Measurements from ENCODE around the gene PRPSAP2. TPM values are rescaled to one million over a fixed set of nuclear protein-coding genes. Genes with fewer than 3 reads are reported as not detected.

The PRPSAP2 gene
- total RNA-seq, 5 donors from 2014 or later (not counting 1 experiment from before 2014, with no cell fraction given), result 27.4 to 49.6 (median 39.6) TPM

DNA sequence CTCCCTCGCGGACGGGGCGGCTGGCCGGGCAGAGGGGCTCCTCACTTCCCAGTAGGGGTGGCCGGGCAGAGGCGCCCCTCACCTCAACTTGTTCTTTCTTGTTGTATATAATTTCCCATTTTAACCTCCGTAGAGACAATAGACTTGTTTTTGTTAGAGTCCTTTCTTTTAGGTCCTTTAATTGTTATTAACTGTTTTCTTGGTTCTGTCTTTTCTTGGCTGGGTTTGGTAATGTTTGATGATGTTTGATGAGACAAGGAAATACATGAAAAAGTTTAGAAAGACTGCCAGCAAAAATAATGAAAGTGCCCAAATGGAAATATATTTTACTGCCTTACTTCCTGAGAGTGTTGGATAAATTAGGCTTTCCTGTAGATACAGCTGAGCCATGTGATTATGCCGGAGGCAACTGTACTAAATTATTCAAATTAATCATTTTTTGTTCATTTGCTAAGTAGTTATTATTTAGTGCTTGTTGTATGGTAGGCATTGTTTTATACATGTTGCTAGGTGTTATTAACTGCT, 30.9 kb downstream of the PRPSAP2 start:
- Histone ChIP-seq H3K27ac (ENCODE audit: low read length) (no peak overlapping the region), H3K4me3 (ENCODE audit: control insufficient read depth in 1 of 2, extremely low read depth in 1 of 2, low read length in 1 of 2) (no peak overlapping the region), H3K27me3 (replicated peaks in 1 of 2; ENCODE audit: control insufficient read depth in 2 of 2, extremely low read depth in 1 of 2, insufficient read depth in 2 of 2, low read length in 1 of 2) (no peaks in the 10 kb centered on the region), H3K4me1 (ENCODE audit: control insufficient read depth in 1 of 2, extremely low read depth in 1 of 2, insufficient read depth in 2 of 2, low read length in 2 of 2) (no peaks in the 10 kb centered on the region), H3K36me3 (ENCODE audit: control insufficient read depth in 2 of 2, extremely low read depth in 1 of 2, insufficient read depth in 1 of 2, low read length in 1 of 2) (peaks cover 18 to 46% of the 10 kb centered on the region in 2 donors), H3K9me3 (no peaks in the 10 kb centered on the region)
- peak overlapping the region in 1 of 2 donors; percentile 69 for H3K27ac Mint-ChIP-seq
- H3K4me1 Mint-ChIP-seq, result peaks cover 5 to 23% (median 9%) of the 10 kb centered on the region in 3 donors
- no peaks in the 10 kb centered on the region for H3K9me3 Mint-ChIP-seq
- ChIA-PET CTCF (no interaction called here), POLR2A (interaction anchor here in 1 of 2 donors (0.7 kb wide), 1 partner anchor 42 kb away, joined by 3 read pairs; no protein-coding TSS in a partner anchor)
- no peak for DNase-seq
- H3K27me3 Mint-ChIP-seq, result no peaks in the 10 kb centered on the region
- H3K36me3 Mint-ChIP-seq, result peaks cover 49% of the 10 kb centered on the region
- WGBS (ENCODE audit: insufficient coverage), result no CpG with 5 or more reads among the region's 9 CpGs
- H3K4me3 Mint-ChIP-seq, result no peak overlapping the region
- ATAC-seq (replicated peaks in 1 of 4), result no peak

DNA sequence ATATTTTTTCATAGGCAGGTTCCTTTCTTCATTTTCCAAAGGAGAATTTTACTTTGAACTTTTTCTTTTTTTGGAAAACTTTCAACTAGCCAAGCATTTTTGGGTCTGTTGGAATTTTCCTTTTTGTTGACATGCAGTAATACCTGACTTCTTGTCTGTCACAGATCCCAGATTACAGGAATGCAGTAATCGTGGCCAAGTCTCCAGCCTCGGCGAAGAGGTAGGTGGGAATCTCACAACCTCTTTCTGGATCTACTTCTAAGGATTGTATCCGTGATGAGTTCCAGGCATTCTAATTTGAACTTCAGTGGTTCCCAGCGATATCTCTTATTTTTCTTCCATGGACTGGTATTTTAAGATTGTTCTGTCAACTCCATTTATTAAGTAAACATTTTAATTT, 31.7 kb downstream of the PRPSAP2 start:
- no peak for DNase-seq
- Histone ChIP-seq H3K27me3 (replicated peaks in 1 of 2; ENCODE audit: control insufficient read depth in 2 of 2, extremely low read depth in 1 of 2, insufficient read depth in 2 of 2, low read length in 1 of 2) (no peaks in the 10 kb centered on the region), H3K4me1 (ENCODE audit: control insufficient read depth in 1 of 2, extremely low read depth in 1 of 2, insufficient read depth in 2 of 2, low read length in 2 of 2) (no peaks in the 10 kb centered on the region), H3K36me3 (ENCODE audit: control insufficient read depth in 2 of 2, extremely low read depth in 1 of 2, insufficient read depth in 1 of 2, low read length in 1 of 2) (peaks cover 18 to 41% of the 10 kb centered on the region in 2 donors), H3K27ac (ENCODE audit: low read length) (no peak overlapping the region), H3K4me3 (ENCODE audit: control insufficient read depth in 1 of 2, extremely low read depth in 1 of 2, low read length in 1 of 2) (no peak overlapping the region), H3K9me3 (no peaks in the 10 kb centered on the region)
- ChIA-PET CTCF (no interaction called here), POLR2A (interaction anchor here in 1 of 2 donors (0.7 kb wide), 1 partner anchor 41 kb away, joined by 3 read pairs; no protein-coding TSS in a partner anchor)
- no peak overlapping the region for H3K4me3 Mint-ChIP-seq
- no peak for ATAC-seq (replicated peaks in 1 of 4)
- WGBS (ENCODE audit: insufficient coverage), result no CpG with 5 or more reads among the region's 5 CpGs
- peaks cover 5 to 20% (median 9%) of the 10 kb centered on the region in 3 donors for H3K4me1 Mint-ChIP-seq
- H3K36me3 Mint-ChIP-seq, result peaks cover 47% of the 10 kb centered on the region
- no peak overlapping the region for H3K27ac Mint-ChIP-seq
- no peaks in the 10 kb centered on the region for H3K27me3 Mint-ChIP-seq
- no peaks in the 10 kb centered on the region for H3K9me3 Mint-ChIP-seq

DNA sequence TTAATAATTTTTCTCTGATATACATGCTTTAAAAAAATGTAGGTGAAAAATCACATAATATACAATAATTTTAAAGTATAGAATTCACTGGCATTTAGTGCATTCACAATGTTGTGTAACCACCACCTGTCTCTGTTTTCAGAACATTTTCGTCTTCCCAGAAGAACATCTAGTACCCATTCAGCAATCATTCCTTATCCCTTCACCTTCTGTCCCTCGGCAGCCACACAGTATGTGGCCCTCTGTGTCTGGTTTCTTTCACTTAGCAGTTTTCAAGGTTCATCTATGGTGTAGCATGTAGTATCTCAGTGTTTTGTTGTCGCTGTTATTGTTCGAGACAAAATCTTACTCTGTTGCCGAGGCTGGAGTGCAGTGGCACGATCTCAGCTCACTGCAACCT, 33.6 kb downstream of the PRPSAP2 start:
- Histone ChIP-seq H3K36me3 (ENCODE audit: control insufficient read depth in 2 of 2, extremely low read depth in 1 of 2, insufficient read depth in 1 of 2, low read length in 1 of 2) (peaks cover 17 to 43% of the 10 kb centered on the region in 2 donors), H3K27ac (ENCODE audit: low read length) (no peak overlapping the region), H3K9me3 (no peaks in the 10 kb centered on the region), H3K4me3 (ENCODE audit: control insufficient read depth in 1 of 2, extremely low read depth in 1 of 2, low read length in 1 of 2) (no peak overlapping the region), H3K27me3 (replicated peaks in 1 of 2; ENCODE audit: control insufficient read depth in 2 of 2, extremely low read depth in 1 of 2, insufficient read depth in 2 of 2, low read length in 1 of 2) (no peaks in the 10 kb centered on the region), H3K4me1 (ENCODE audit: control insufficient read depth in 1 of 2, extremely low read depth in 1 of 2, insufficient read depth in 2 of 2, low read length in 2 of 2) (no peaks in the 10 kb centered on the region)
- Mint-ChIP-seq H3K27me3 (no peaks in the 10 kb centered on the region), H3K4me1 (peaks cover 9 to 16% (median 14%) of the 10 kb centered on the region in 3 donors), H3K4me3 (no peak overlapping the region), H3K27ac (peak overlapping the region in 1 of 2 donors; percentile 41), H3K36me3 (peaks cover 44% of the 10 kb centered on the region), H3K9me3 (no peaks in the 10 kb centered on the region)
- no peak for ATAC-seq (replicated peaks in 1 of 4)
- ChIA-PET CTCF (no interaction called here), POLR2A (no interaction called here)
- DNase-seq, result no peak
- WGBS (ENCODE audit: insufficient coverage), result 100% methylated on average over 1 of the region's 6 CpGs

GRCh38 chr17:18896146-18896545, 38.2 kb downstream of the PRPSAP2 start:
- no peaks in the 10 kb centered on the region for H3K27me3 Mint-ChIP-seq
- H3K9me3 Mint-ChIP-seq, result no peaks in the 10 kb centered on the region
- no peaks in the 10 kb centered on the region for H3K9me3 ChIP-seq
- no peak overlapping the region for H3K27ac ChIP-seq (ENCODE audit: low read length)
- ChIA-PET CTCF (no interaction called here), POLR2A (interaction anchor here in 1 of 2 donors (0.6 kb wide), 1 partner anchor 34 kb away, joined by 5 read pairs; no protein-coding TSS in a partner anchor)
- no peak overlapping the region for H3K27ac Mint-ChIP-seq
- no peak overlapping the region for H3K4me3 ChIP-seq (ENCODE audit: control insufficient read depth in 1 of 2, extremely low read depth in 1 of 2, low read length in 1 of 2)
- no CpG with 5 or more reads among the region's 1 CpG for WGBS (ENCODE audit: insufficient coverage)
- no peaks in the 10 kb centered on the region for H3K27me3 ChIP-seq (replicated peaks in 1 of 2; ENCODE audit: control insufficient read depth in 2 of 2, extremely low read depth in 1 of 2, insufficient read depth in 2 of 2, low read length in 1 of 2)
- H3K4me1 ChIP-seq (ENCODE audit: control insufficient read depth in 1 of 2, extremely low read depth in 1 of 2, insufficient read depth in 2 of 2, low read length in 2 of 2), result peaks cover 8 to 16% of the 10 kb centered on the region in 2 experiments
- H3K4me1 Mint-ChIP-seq, result peaks cover 28 to 58% (median 33%) of the 10 kb centered on the region in 3 donors
- no peak overlapping the region for H3K4me3 Mint-ChIP-seq
- H3K36me3 Mint-ChIP-seq, result peaks cover 46% of the 10 kb centered on the region
- H3K36me3 ChIP-seq (ENCODE audit: control insufficient read depth in 2 of 2, extremely low read depth in 1 of 2, insufficient read depth in 1 of 2, low read length in 1 of 2), result peaks cover 18 to 21% of the 10 kb centered on the region in 2 donors
- DNase-seq (no peak), ATAC-seq (replicated peaks in 1 of 4) (no peak)

DNA sequence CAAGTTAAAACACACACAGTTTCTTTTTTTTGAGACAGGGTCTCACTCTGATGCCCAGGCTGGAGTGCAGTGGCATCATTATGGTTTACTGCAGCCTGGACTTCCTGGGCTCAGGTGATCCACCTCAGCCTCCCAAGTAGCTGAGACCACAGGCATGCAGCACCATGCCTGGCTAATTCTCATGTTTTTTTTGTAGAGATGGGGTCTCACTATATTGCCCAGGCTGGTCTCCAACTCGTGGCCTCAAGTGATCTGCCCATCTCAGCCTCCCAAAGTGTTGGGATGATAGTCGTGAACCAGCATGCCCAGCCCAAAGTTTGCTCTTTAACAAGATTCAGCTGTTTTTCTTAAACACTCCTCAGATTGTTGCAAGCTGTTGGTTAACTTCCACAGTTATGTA, 39.0 kb downstream of the PRPSAP2 start:
- ChIA-PET POLR2A (no interaction called here), CTCF (interaction anchor here in 1 of 2 donors (0.6 kb wide), 1 partner anchor 159 kb away, joined by 3 read pairs; no protein-coding TSS in a partner anchor)
- peaks cover 36 to 61% (median 38%) of the 10 kb centered on the region in 3 donors for H3K4me1 Mint-ChIP-seq
- peaks cover 15 to 18% of the 10 kb centered on the region in 2 donors for H3K36me3 ChIP-seq (ENCODE audit: control insufficient read depth in 2 of 2, extremely low read depth in 1 of 2, insufficient read depth in 1 of 2, low read length in 1 of 2)
- no peak overlapping the region for H3K4me3 Mint-ChIP-seq
- peaks cover 13 to 24% of the 10 kb centered on the region in 2 experiments for H3K4me1 ChIP-seq (ENCODE audit: control insufficient read depth in 1 of 2, extremely low read depth in 1 of 2, insufficient read depth in 2 of 2, low read length in 2 of 2)
- H3K27ac ChIP-seq (ENCODE audit: low read length), result no peak overlapping the region
- H3K36me3 Mint-ChIP-seq, result peaks cover 40% of the 10 kb centered on the region
- no peaks in the 10 kb centered on the region for H3K9me3 Mint-ChIP-seq
- no peaks in the 10 kb centered on the region for H3K9me3 ChIP-seq
- WGBS (ENCODE audit: insufficient coverage), result no CpG with 5 or more reads among the region's 2 CpGs
- ATAC-seq (replicated peaks in 1 of 4), result no peak
- H3K27me3 ChIP-seq (replicated peaks in 1 of 2; ENCODE audit: control insufficient read depth in 2 of 2, extremely low read depth in 1 of 2, insufficient read depth in 2 of 2, low read length in 1 of 2), result no peaks in the 10 kb centered on the region
- H3K4me3 ChIP-seq (ENCODE audit: control insufficient read depth in 1 of 2, extremely low read depth in 1 of 2, low read length in 1 of 2), result no peak overlapping the region
- no peak for DNase-seq
- H3K27ac Mint-ChIP-seq, result no peak overlapping the region
- H3K27me3 Mint-ChIP-seq, result no peaks in the 10 kb centered on the region

DNA sequence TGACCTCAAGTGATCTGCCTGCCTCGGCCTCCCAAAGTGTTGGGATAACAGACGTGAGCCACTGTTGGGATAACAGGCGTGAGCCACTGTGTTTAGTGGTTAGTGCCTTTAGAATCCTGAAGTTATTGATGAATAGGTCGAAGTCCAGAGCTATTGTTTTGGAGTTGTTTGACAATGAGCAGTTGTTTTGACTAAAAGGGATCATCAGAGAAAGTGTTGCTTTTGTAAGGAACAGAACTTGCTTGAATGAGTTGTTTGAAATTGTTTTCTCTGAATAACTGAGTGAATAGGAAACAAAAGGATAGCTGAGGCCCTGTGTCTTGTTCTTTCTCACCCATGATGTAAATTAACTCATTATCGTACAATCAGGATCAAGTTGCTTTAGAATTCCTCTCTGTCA, 46.6 kb downstream of the PRPSAP2 start:
- DNase-seq (no peak), ATAC-seq (replicated peaks in 1 of 4) (no peak)
- no peaks in the 10 kb centered on the region for H3K9me3 ChIP-seq
- peaks cover 40 to 55% (median 43%) of the 10 kb centered on the region in 3 donors for H3K4me1 Mint-ChIP-seq
- ChIA-PET CTCF (interaction anchor here in 1 of 2 donors (0.6 kb wide), 1 partner anchor 52 kb away, joined by 4 read pairs; no protein-coding TSS in a partner anchor), POLR2A (no interaction called here)
- H3K36me3 Mint-ChIP-seq, result peaks cover 47% of the 10 kb centered on the region
- WGBS (ENCODE audit: insufficient coverage), result 100% methylated on average over 4 of the region's 5 CpGs
- H3K27me3 Mint-ChIP-seq, result no peaks in the 10 kb centered on the region
- no peaks in the 10 kb centered on the region for H3K27me3 ChIP-seq (replicated peaks in 1 of 2; ENCODE audit: control insufficient read depth in 2 of 2, extremely low read depth in 1 of 2, insufficient read depth in 2 of 2, low read length in 1 of 2)
- peaks cover 0 to 28% of the 10 kb centered on the region in 2 donors for H3K36me3 ChIP-seq (ENCODE audit: control insufficient read depth in 2 of 2, extremely low read depth in 1 of 2, insufficient read depth in 1 of 2, low read length in 1 of 2)
- H3K4me1 ChIP-seq (ENCODE audit: control insufficient read depth in 1 of 2, extremely low read depth in 1 of 2, insufficient read depth in 2 of 2, low read length in 2 of 2), result peaks cover 25 to 39% of the 10 kb centered on the region in 2 experiments
- H3K27ac Mint-ChIP-seq, result no peak overlapping the region
- no peak overlapping the region for H3K27ac ChIP-seq (ENCODE audit: low read length)
- H3K4me3 ChIP-seq (ENCODE audit: control insufficient read depth in 1 of 2, extremely low read depth in 1 of 2, low read length in 1 of 2), result no peak overlapping the region
- no peak overlapping the region for H3K4me3 Mint-ChIP-seq
- no peaks in the 10 kb centered on the region for H3K9me3 Mint-ChIP-seq
